Measurements from ENCODE around the gene TNFSF15. TPM values are rescaled to one million over a fixed set of nuclear protein-coding genes. Genes with fewer than 3 reads are reported as not detected.
A peak's percentile ranks its signal among the peaks of the same experiment; 100 is the strongest.

Gene TNFSF15
- total and polyA plus RNA-seq, 8 donors: 0.31 to 12.3 (median 2.4) TPM

GRCh38 chr9:114806526-114806900 is 674 bp upstream of the TNFSF15 start:
- Histone ChIP-seq H3K36me3 (no peaks in the 10 kb centered on the region), H3K4me3 (peak overlapping the region in 1 of 4 donors; percentile 24), H3K4me1 (peaks cover 20 to 40% (median 33%) of the 10 kb centered on the region in 4 donors), H3K27me3 (no peaks in the 10 kb centered on the region), H3K27ac (peak overlapping the region; percentile 23 to 90 (median 82)), H3K9me3 (no peaks in the 10 kb centered on the region)
- DNase-seq: peak in 1 of 2 donors; percentile 38
- no peak for TF ChIP-seq POLR2A (IDR thresholded peaks at IDR 0.05)
- TF ChIP-seq EP300 (IDR thresholded peaks at IDR 0.05): no peak
- TF ChIP-seq, protein P1, sequence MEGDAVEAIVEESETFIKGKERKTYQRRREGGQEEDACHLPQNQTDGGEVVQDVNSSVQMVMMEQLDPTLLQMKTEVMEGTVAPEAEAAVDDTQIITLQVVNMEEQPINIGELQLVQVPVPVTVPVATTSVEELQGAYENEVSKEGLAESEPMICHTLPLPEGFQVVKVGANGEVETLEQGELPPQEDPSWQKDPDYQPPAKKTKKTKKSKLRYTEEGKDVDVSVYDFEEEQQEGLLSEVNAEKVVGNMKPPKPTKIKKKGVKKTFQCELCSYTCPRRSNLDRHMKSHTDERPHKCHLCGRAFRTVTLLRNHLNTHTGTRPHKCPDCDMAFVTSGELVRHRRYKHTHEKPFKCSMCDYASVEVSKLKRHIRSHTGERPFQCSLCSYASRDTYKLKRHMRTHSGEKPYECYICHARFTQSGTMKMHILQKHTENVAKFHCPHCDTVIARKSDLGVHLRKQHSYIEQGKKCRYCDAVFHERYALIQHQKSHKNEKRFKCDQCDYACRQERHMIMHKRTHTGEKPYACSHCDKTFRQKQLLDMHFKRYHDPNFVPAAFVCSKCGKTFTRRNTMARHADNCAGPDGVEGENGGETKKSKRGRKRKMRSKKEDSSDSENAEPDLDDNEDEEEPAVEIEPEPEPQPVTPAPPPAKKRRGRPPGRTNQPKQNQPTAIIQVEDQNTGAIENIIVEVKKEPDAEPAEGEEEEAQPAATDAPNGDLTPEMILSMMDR (IDR thresholded peaks at IDR 0.05): no peak
- TF ChIP-seq POLR2AphosphoS5 (IDR thresholded peaks at IDR 0.05): no peak
- intact Hi-C loops (cut with DNase I; ENCODE audit: low total_unique reads): no loop called here
- 10 to 34% (median 16%) methylated on average over 2 of the region's 2 CpGs for WGBS, 5 donors

DNA sequence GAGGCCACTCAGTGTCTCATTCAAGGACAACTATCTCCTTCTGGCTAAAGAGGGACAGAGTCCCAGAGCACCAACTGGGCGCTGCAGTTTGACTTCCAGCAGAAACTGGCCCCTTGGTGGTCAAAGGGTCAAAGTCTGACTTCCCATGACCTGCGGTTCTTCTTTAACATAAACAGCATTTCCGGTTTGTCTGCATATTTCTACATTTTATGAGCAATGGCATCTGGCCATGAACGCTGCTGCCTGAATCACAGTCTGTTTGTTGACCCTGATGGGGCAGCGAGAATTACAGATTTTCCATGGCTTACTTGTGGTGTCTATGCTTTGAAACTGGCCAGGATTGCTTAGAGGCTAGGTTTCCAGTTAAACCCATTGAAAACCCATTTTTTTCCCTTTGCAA is 1.3 kb downstream of the TNFSF15 start:
- peak overlapping the region in 2 of 4 donors; percentile 6 to 25 for H3K4me3 ChIP-seq
- WGBS, 5 donors: 25 to 46% (median 34%) methylated on average over 5 of the region's 5 CpGs
- no peaks in the 10 kb centered on the region for H3K9me3 ChIP-seq
- H3K27ac ChIP-seq: peak overlapping the region in 2 of 5 donors; percentile 82 to 88
- TF ChIP-seq POLR2A (IDR thresholded peaks at IDR 0.05): no peak
- TF ChIP-seq EP300 (IDR thresholded peaks at IDR 0.05): no peak
- peak in 2 of 3 donors; percentile 16 to 28 for TF ChIP-seq POLR2AphosphoS5 (IDR thresholded peaks at IDR 0.05)
- peak; percentile 48 to 84 for DNase-seq
- H3K27me3 ChIP-seq: no peaks in the 10 kb centered on the region
- intact Hi-C loops (cut with DNase I; ENCODE audit: low total_unique reads): no loop called here
- H3K36me3 ChIP-seq: no peaks in the 10 kb centered on the region
- peaks cover 20 to 41% (median 33%) of the 10 kb centered on the region in 4 donors for H3K4me1 ChIP-seq

GRCh38 chr9:114803479-114804265 is 2.2 kb downstream of the TNFSF15 start:
- no peak for TF ChIP-seq POLR2A (IDR thresholded peaks at IDR 0.05)
- TF ChIP-seq, protein P1 (IDR thresholded peaks at IDR 0.05): no peak
- no peak for TF ChIP-seq EP300 (IDR thresholded peaks at IDR 0.05)
- no peak for TF ChIP-seq POLR2AphosphoS5 (IDR thresholded peaks at IDR 0.05)
- intact Hi-C loops (cut with DNase I; ENCODE audit: low total_unique reads): no loop called here
- peak overlapping the region in 2 of 4 donors; percentile 6 to 25 for H3K4me3 ChIP-seq
- peak in 1 of 2 donors; percentile 51 for DNase-seq
- WGBS, 5 donors: 59 to 77% (median 66%) methylated on average over 1 of the region's 1 CpG
- H3K27me3 ChIP-seq: no peaks in the 10 kb centered on the region
- peak overlapping the region in 3 of 5 donors; percentile 18 to 36 (median 31) for H3K27ac ChIP-seq
- no peaks in the 10 kb centered on the region for H3K9me3 ChIP-seq
- H3K36me3 ChIP-seq: no peaks in the 10 kb centered on the region
- peaks cover 20 to 46% (median 33%) of the 10 kb centered on the region in 4 donors for H3K4me1 ChIP-seq

- intact Hi-C loops (cut with DNase I; ENCODE audit: low total_unique reads): no loop called here
- TF ChIP-seq EP300 (IDR thresholded peaks at IDR 0.05): no peak
- TF ChIP-seq POLR2AphosphoS5 (IDR thresholded peaks at IDR 0.05): no peak
- TF ChIP-seq POLR2A (IDR thresholded peaks at IDR 0.05): no peak
- TF ChIP-seq, protein P1 (IDR thresholded peaks at IDR 0.05): no peak
- Histone ChIP-seq H3K9me3 (no peaks in the 10 kb centered on the region), H3K4me3 (no peak overlapping the region), H3K36me3 (no peaks in the 10 kb centered on the region), H3K27me3 (no peaks in the 10 kb centered on the region), H3K4me1 (peaks cover 12 to 22% (median 18%) of the 10 kb centered on the region in 4 donors), H3K27ac (no peak overlapping the region)
- 69 to 88% (median 78%) methylated on average over 2 of the region's 2 CpGs for WGBS, 5 donors
- DNase-seq: no peak
Observed at GRCh38 chr9:114799925-114800324, 5.9 kb downstream of the TNFSF15 start.
